HG03469 (cell line): ENCODE measurements around the gene ABCB8.

Experiments used
- ATAC-seq: cut with Tn5 transposase; IDR thresholded peaks from one replicate; pipeline ENCODE4 v1.9.1; 2021; ENCODE audit warnings: mild to moderate bottlenecking, moderate library complexity, moderate number of reproducible peaks; ENCODE audit not compliant: unreplicated experiment

The ABCB8 gene

GRCh38 chr7:151083071-151083823 is 55.0 kb downstream of the ABCB8 start, which contains the start of gene TMUB1:
TSS of gene TMUB1 (minus strand) at chr7:151083493. CDS start at chr7:151082563, 930 bp downstream.
- peak; percentile 33 for ATAC-seq

GRCh38 chr7:151083824-151084160 is 55.5 kb downstream of the ABCB8 start:
- ATAC-seq, result no peak

GRCh38 chr7:151085329-151085690 is 57.1 kb downstream of the ABCB8 start:
- ATAC-seq, result no peak

- ATAC-seq, result no peak
These were observed 57.7 kb downstream of the ABCB8 start, which contains the start of gene AGAP3 for GRCh38 chr7:151085691-151086620. TSS of gene AGAP3 (plus strand) at chr7:151086475. CDS start at chr7:151086742, 267 bp downstream.

DNA sequence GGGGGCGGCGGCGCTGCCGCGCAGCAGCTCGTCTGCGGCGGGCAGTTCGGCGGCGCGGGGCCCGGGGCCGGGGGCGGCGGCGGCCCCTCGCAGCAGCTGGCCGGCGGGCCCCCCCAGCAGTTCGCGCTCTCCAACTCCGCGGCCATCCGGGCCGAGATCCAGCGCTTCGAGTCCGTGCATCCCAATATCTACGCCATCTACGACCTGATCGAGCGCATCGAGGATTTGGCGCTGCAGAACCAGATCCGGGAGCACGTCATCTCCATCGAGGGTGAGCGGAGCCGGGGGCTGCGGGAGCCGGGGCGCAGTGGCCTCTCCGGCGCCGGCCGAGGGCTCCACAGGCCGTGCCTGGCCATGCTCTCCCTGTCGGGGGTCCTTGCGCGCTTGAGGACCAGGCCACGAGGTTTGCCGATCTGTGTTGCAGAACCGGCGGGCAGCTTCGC is 58.6 kb downstream of the ABCB8 start:
- ATAC-seq, result no peak

GRCh38 chr7:151087245-151088018 is 59.2 kb downstream of the ABCB8 start:
- no peak for ATAC-seq

- no peak for ATAC-seq
These were observed 60.0 kb downstream of the ABCB8 start for GRCh38 chr7:151088019-151088855.

DNA sequence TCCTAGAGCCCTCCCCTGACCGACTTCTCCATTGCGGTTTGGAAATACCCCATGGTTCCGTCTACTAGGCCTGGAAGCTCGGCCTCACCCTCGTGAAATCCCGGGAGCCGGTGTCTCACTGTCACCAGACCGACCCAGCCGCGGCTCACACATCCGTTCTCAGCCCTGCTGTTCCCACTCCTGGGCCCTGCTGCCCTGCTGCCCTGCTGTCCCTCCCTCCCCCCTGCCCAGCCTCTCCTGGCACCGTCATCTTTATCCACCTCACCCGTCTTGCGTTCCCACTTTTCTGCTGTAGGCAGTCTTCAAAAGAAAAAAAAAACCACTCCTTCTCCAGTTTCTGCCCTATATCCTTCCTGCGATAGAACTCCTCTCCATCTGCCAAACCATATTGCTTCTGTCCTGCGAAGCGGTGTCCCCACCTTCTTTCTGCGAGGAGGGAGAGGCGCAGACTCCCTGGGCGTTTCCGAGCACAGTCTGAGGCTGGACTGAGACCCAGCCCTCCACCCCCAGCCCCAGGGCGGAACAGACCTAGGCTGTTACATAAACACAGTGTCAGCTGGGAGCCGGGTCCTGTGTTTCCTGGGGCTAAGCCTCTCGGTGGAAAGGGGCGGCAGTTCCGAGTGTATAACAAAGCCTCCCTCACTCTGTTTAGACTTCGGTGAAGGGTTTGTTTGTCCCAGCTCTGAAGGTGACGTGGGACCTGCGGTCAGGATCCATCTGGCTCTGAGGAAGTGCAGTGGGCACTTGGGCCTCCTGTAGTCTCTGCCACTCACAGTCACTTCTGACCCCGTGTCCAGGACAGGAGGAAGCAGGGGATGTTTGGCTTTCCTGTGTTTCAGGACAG is 60.8 kb downstream of the ABCB8 start:
- ATAC-seq, result no peak

DNA sequence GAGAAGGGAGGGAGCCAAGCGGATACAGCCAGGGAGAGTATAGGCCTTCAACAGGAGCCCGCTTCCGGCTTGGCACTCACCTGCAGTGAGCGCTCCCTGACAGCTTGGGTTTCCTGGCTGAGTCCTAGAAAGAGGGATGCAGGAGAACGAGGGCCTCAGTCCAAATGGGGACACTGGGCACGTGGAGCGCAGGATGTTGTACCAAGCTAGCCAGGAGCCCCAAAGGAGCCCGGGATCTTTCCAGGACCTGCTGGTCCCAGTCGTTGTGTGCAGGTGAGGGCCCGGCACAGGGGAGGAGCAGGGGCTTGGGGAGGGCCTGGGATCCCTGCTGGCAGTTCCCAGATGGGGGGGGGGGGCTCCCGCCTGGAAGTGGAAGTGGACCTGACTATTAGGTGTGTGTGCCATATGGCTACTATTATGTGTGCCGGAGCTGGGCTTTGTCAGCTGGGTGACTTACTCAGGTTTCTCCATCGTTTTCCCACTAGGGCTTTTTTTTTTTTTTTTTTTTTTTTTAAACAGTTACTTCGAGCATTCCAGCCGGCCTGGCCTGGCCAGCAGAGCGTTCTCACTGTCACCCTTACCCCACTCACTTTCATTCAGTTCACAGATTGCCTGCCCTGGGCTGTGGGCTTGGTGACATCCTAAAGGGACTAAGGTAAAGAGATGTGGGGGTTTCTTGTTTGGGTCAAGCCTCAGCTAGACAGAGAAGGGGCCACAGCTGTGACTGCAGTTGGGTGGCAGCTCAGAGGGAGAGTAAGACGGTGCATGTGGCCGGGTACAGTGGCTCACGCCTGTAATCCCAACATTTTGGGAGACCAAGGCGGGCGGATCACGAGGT is 61.9 kb downstream of the ABCB8 start:
- ATAC-seq, result no peak

DNA sequence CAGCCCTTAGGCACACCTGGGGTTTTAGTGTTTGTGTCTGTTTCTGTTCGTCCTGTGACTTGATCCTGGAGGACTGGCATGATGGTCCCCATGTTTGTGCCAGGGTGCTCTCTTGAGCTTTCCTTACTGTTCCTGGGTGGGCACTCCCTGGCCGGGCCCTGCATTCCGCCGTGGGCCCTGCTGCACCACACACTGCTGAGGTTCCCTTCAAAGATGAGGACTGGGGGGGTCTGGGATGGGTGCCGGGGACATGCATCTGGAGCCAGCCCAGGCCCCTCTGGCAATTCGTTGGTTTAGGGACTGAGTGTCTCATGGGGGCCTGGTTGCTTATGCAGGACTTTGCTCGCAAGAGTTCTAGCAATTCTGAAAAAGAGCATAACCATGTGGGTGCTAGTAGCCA is 62.8 kb downstream of the ABCB8 start:
- no peak for ATAC-seq

DNA sequence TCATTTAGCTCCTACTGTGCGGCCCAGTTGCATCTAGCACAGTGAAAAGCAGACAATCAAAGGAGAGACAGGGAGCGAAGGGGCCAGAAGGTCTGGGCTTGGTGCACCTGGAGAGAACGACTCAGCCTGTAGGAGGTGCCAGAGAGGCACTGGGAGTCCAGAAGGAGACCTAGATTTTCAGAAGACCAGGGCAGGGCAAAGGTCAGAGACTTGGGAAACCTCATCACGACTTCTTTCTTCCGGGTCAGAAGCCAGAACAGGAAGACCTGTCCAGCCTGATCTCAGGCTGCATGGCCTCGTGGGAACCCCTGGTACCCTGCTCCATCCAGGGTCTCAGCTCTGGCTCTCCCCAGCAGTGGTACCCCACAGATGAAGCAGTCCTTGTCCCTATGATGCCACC is 63.2 kb downstream of the ABCB8 start:
- no peak for ATAC-seq

GRCh38 chr7:151091988-151092387 is 63.7 kb downstream of the ABCB8 start:
- no peak for ATAC-seq

DNA sequence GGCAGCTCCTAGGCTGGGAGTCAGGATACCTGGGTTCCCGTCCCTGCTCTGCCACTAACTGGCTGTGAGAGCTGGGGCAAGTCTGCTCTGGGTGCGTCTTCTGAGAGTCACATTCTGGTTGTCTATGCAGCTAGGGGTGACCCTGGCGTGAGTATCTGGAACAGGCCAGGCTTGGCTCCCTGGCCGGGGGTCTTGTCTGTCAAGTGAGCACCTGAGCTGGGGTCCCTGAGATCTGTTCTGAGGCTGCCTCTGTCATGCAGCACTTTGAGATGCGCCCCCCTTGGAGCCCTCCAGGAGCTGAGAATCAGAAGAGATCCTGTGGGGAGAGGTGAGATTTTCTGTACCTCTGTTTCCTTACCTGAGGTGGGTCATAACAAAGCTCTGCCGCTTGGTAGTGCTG is 65.5 kb downstream of the ABCB8 start:
- ATAC-seq, result no peak

GRCh38 chr7:151094675-151095074 is 66.4 kb downstream of the ABCB8 start:
- no peak for ATAC-seq

DNA sequence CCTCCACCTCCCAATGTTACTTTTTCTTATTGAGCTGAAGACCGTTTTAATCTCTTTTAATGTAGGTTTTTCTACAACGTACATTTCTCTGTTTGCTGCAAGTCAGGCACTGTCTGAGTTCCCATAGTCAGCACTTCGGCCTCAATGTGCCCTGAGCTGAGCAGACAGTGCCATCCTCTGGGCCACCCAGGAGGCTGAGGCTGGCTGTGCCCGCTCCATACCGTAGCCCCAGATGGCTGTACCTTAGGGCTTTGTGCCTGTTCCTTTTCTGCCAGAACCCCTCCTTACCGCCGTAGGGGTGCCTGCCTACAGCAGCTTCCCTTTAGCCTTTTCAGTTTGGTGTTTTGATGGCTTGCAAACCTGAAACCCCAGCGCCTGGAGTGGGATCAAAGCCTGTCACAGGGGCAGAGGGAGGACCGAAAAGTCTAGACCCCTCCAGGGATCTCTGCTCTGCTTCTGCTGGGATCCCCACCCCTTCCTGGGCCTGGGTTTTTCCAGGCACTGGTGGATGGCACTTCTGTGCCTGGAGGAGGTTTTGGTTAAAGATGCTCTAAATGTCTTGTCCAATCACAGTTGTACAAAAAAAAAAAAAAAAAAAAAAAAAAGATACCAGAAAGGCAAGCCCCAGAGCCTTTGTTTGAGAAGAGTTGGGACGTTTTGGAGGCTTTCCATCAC is 67.0 kb downstream of the ABCB8 start:
- ATAC-seq, result no peak

DNA sequence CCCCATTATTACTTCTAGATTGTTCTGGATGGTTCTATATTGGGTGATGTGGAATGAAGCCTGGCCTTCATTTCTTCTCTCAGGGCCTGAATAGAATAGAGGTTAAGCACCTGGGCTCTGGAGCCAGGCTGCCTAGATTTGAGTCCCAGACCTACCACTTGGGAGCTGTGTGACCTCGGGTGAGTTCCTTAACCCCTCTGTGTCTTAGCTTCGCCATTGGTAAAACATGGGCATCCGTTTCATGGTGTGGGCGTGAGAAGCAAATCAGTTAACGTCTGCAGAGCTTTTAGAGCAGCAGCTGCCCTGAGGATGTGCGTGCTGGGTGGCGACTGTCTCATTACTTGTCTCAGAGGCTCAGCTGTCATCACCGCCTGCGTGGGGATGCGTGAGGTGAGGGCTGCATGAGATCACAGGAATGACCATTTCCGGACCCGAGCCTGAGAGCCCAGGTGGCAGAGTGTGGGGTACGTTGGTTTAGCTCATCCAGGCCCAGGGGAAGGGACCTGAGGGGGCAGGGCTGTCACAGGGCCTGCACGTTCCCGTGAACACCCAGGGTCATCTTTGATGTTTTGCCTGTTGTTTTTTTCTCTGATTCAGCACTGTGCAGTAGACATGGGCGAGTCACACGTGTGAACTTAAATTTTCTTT is 67.7 kb downstream of the ABCB8 start:
- no peak for ATAC-seq
